HUDEP-2 (cell line): ENCODE data around the gene ARHGEF35.
A peak's percentile ranks its signal among the peaks of the same experiment; 100 is the strongest.
"Not testable (repeated sequence)": the region's sequence is repeated elsewhere in the genome, so short reads cannot be mapped to it uniquely, and the experiment has no call there.

Experiments used
- DNase-seq, 76 experiments: peaks; one replicate each; lab custom pipeline; 2025; ENCODE audit not compliant: unreplicated experiment in 76 of 76; lab: John Stamatoyannopoulos, UW

Gene ARHGEF35

GRCh38 chr7:144179165-144179479 lies 16.5 kb downstream of the ARHGEF35 start:
- DNase-seq: not testable (repeated sequence)

GRCh38 chr7:144178380-144179164 lies 17.1 kb downstream of the ARHGEF35 start:
- DNase-seq: peak in 5 of 76 experiments; percentile 0 to 12 (median 3)

GRCh38 chr7:144174613-144175012 lies 21.0 kb downstream of the ARHGEF35 start:
- no peak for DNase-seq

- not testable (repeated sequence) for DNase-seq
Measured at GRCh38 chr7:144171594-144172350, 23.9 kb downstream of the ARHGEF35 start.

GRCh38 chr7:144164784-144165183 lies 30.8 kb downstream of the ARHGEF35 start:
- no peak for DNase-seq

GRCh38 chr7:144158861-144159260 lies 36.8 kb downstream of the ARHGEF35 start:
- no peak for DNase-seq

GRCh38 chr7:144148224-144148827 lies 47.3 kb downstream of the ARHGEF35 start:
- DNase-seq: no peak

- DNase-seq: no peak
Measured at GRCh38 chr7:144144426-144144825, 51.2 kb downstream of the ARHGEF35 start.

- no peak for DNase-seq
Measured at GRCh38 chr7:144142187-144142586, 53.4 kb downstream of the ARHGEF35 start.

GRCh38 chr7:144137501-144137900 lies 58.1 kb downstream of the ARHGEF35 start:
- no peak for DNase-seq
